ENCODE results near the gene LRIG3. TPM values are rescaled to one million over a fixed set of nuclear protein-coding genes. Genes with fewer than 3 reads are reported as not detected.
"Not testable (repeated sequence)": the region's sequence is repeated elsewhere in the genome, so short reads cannot be mapped to it uniquely, and the experiment has no call there.

LRIG3 gene
- total RNA-seq, 1 donor from 2014 or later: 249 TPM

GRCh38 chr12:58870595-58870994, 49.7 kb downstream of the LRIG3 start:
- DNase-seq (ENCODE audit: extremely low spot score, unreplicated experiment): no peak
- TF ChIP-seq, protein P1, sequence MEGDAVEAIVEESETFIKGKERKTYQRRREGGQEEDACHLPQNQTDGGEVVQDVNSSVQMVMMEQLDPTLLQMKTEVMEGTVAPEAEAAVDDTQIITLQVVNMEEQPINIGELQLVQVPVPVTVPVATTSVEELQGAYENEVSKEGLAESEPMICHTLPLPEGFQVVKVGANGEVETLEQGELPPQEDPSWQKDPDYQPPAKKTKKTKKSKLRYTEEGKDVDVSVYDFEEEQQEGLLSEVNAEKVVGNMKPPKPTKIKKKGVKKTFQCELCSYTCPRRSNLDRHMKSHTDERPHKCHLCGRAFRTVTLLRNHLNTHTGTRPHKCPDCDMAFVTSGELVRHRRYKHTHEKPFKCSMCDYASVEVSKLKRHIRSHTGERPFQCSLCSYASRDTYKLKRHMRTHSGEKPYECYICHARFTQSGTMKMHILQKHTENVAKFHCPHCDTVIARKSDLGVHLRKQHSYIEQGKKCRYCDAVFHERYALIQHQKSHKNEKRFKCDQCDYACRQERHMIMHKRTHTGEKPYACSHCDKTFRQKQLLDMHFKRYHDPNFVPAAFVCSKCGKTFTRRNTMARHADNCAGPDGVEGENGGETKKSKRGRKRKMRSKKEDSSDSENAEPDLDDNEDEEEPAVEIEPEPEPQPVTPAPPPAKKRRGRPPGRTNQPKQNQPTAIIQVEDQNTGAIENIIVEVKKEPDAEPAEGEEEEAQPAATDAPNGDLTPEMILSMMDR (IDR thresholded peaks at IDR 0.05): no peak
- Mint-ChIP-seq H3K9me3 (ENCODE audit: unreplicated experiment) (peaks cover 3% of the 10 kb centered on the region), H3K27me3 (ENCODE audit: unreplicated experiment) (no peaks in the 10 kb centered on the region), H3K4me3 (ENCODE audit: unreplicated experiment) (no peak overlapping the region), H3K36me3 (ENCODE audit: unreplicated experiment) (peaks cover 88% of the 10 kb centered on the region), H3K4me1 (ENCODE audit: unreplicated experiment) (peaks cover 29% of the 10 kb centered on the region), H3K27ac (ENCODE audit: unreplicated experiment) (peak overlapping the region; percentile 38)

- H3K4me3 Mint-ChIP-seq (ENCODE audit: unreplicated experiment): no peak overlapping the region
- no peaks in the 10 kb centered on the region for H3K27me3 Mint-ChIP-seq (ENCODE audit: unreplicated experiment)
- peaks cover 20% of the 10 kb centered on the region for H3K36me3 Mint-ChIP-seq (ENCODE audit: unreplicated experiment)
- H3K27ac Mint-ChIP-seq (ENCODE audit: unreplicated experiment): peak overlapping the region; percentile 47
- TF ChIP-seq, protein P1 (IDR thresholded peaks at IDR 0.05): no peak
- H3K9me3 Mint-ChIP-seq (ENCODE audit: unreplicated experiment): no peaks in the 10 kb centered on the region
- H3K4me1 Mint-ChIP-seq (ENCODE audit: unreplicated experiment): peaks cover 12% of the 10 kb centered on the region
- DNase-seq (ENCODE audit: extremely low spot score, unreplicated experiment): no peak
Observed at GRCh38 chr12:58860788-58861240, 59.5 kb downstream of the LRIG3 start.

GRCh38 chr12:58860056-58860787, 60.1 kb downstream of the LRIG3 start:
- TF ChIP-seq, protein P1 (IDR thresholded peaks at IDR 0.05): no peak
- Mint-ChIP-seq H3K27me3 (ENCODE audit: unreplicated experiment) (no peaks in the 10 kb centered on the region), H3K4me1 (ENCODE audit: unreplicated experiment) (peaks cover 12% of the 10 kb centered on the region), H3K36me3 (ENCODE audit: unreplicated experiment) (peaks cover 20% of the 10 kb centered on the region), H3K27ac (ENCODE audit: unreplicated experiment) (peak overlapping the region; percentile 71), H3K9me3 (ENCODE audit: unreplicated experiment) (no peaks in the 10 kb centered on the region), H3K4me3 (ENCODE audit: unreplicated experiment) (no peak overlapping the region)
- DNase-seq (ENCODE audit: extremely low spot score, unreplicated experiment): no peak

DNA sequence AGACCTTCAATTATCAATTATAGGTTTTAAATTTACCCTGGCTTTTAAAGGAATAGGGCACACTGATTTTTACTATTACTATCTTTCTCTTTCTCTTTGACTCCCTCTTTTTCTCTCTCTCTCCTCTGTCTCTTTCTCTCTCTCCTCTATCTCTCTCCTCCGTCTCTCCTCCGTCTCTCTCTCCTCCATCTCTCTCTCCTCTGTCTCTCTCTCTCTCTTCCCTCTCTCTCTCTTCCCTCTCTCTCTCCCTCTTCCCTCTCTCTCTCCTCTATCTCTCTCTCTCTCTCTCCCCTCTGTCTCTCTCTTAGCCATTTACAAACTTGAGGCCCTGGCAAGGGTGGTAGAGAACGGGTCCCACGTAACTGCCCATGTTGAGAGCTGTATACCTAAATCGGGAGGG, 62.3 kb downstream of the LRIG3 start:
- no peak for DNase-seq (ENCODE audit: extremely low spot score, unreplicated experiment)
- peaks cover 38% of the 10 kb centered on the region for H3K36me3 Mint-ChIP-seq (ENCODE audit: unreplicated experiment)
- H3K4me3 Mint-ChIP-seq (ENCODE audit: unreplicated experiment): no peak overlapping the region
- no peaks in the 10 kb centered on the region for H3K27me3 Mint-ChIP-seq (ENCODE audit: unreplicated experiment)
- TF ChIP-seq, protein P1 (IDR thresholded peaks at IDR 0.05): no peak
- peaks cover 12% of the 10 kb centered on the region for H3K4me1 Mint-ChIP-seq (ENCODE audit: unreplicated experiment)
- peak overlapping the region; percentile 20 for H3K27ac Mint-ChIP-seq (ENCODE audit: unreplicated experiment)
- H3K9me3 Mint-ChIP-seq (ENCODE audit: unreplicated experiment): no peaks in the 10 kb centered on the region

- peaks cover 12% of the 10 kb centered on the region for H3K4me1 Mint-ChIP-seq (ENCODE audit: unreplicated experiment)
- H3K4me3 Mint-ChIP-seq (ENCODE audit: unreplicated experiment); DNase-seq (ENCODE audit: extremely low spot score, unreplicated experiment); H3K9me3 Mint-ChIP-seq (ENCODE audit: unreplicated experiment); H3K27me3 Mint-ChIP-seq (ENCODE audit: unreplicated experiment): not testable (repeated sequence)
- peak overlapping the region; percentile 73 for H3K27ac Mint-ChIP-seq (ENCODE audit: unreplicated experiment)
- H3K36me3 Mint-ChIP-seq (ENCODE audit: unreplicated experiment): peaks cover 44% of the 10 kb centered on the region
Observed at GRCh38 chr12:58857206-58857605, 63.1 kb downstream of the LRIG3 start.

DNA sequence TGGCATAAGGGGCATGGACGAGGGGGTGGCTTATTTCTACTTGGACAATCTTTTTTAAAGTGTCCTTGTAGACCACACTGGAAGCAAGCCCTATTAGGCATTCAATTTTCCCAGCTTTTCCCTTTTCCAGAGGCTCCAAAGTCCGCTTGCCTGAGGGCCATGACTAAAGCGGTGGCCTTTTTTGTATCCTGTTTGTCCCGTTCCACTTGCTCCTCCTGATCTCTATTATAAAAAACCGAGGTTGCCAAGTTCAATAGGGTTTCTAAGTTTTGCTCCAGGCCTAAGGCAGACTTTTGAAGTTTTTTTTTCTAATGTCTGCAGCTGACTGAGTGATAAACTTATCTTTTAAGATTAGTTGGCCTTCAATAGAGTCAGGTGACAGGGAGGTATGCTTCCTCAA, 64.7 kb downstream of the LRIG3 start:
- not testable (repeated sequence) for H3K27me3 Mint-ChIP-seq (ENCODE audit: unreplicated experiment); H3K4me3 Mint-ChIP-seq (ENCODE audit: unreplicated experiment); DNase-seq (ENCODE audit: extremely low spot score, unreplicated experiment); H3K9me3 Mint-ChIP-seq (ENCODE audit: unreplicated experiment); H3K4me1 Mint-ChIP-seq (ENCODE audit: unreplicated experiment)
- peaks cover 47% of the 10 kb centered on the region for H3K36me3 Mint-ChIP-seq (ENCODE audit: unreplicated experiment)
- H3K27ac Mint-ChIP-seq (ENCODE audit: unreplicated experiment): peak overlapping the region; percentile 72
